Dedifferentiated amniotic fluid mesenchymal stem cell (primary cell): Measurements from ENCODE around the gene PITPNB.

Source experiments
- DNase-seq: peaks from one replicate; pipeline ENCODE4 v3.0.0-alpha.2; 2016; ENCODE audit errors: extremely low spot score

PITPNB gene

DNA sequence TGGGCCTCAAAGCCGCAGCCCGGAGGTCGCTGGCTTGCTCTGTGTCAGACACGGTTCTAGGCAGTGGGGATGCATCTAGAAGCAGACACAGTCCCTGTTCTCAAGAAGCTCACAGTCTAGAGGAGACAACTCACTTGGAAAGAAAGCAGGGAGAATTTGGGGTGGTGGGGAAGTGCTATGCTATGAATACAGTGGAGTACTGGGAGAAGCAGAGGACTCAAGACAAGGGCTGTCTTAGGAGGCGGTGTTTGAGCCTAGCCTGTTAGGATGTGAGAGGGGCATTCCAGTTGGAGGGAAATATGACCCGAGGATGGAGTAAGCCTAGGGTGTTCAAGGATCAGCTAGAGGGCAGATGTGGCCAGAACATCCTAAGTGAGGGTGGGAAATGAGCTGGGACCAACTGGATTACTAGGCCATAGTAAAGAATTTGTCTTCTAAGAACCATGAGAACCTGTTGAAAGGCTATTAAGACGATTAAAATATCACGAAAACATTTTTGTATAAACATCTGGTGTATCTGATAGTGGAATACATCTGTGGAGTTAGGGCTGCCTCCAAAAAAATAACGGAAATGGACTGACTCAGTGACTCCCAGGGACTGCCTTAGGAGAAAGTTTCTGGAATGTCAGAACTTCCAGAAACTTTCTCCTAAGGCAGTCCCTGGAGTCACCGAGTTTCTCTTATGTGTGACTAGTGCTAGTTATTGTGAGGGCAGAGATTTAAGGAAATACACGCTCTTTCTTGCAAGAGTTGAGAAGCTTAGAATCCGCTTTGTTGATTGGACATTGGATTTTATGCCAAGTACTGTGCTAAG, 1.1 kb upstream of the PITPNB start:
- peak; percentile 42 for DNase-seq

DNA sequence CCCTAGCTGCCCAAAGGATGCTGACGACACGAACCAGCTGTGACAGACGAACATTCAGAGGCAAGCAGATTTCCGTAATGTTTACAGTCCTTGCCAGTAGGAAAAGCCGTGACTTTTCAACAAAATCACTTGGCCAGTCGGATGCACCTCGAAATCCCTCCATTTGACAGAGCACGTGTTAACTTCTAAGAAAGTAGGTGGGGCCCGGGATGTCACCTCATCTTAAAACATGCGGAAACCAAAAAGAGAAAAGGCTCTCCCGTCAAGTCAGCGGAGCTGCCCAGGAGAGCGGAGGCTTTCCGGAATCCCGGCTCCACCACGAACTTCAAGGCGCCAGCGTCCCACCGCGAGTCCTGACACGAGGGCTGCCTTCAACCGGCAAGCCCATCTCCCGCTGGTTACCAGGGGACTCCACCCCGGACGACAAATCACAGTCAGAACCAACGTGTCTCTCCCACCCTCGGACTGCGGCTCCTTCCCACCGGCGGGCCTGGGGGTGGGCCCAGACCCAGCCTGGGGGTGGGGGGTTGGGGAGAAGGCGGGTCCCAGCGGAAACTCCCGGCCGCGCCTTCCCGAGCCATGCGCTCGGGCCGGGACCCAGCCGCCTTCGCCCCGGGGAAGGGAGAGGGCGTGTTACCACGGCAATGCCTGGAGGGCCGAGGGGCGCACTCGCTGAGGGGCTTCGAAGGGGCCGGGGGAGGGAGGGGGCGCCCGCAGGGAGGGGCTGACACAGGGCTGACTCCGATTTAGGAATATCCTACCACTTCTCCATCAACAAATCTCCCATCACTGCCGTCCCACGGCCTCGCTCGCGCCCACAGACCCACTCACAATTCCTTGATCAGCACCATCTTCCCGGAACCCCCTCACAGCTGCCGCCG, 475 bp downstream of the PITPNB start:
- no peak for DNase-seq

DNA sequence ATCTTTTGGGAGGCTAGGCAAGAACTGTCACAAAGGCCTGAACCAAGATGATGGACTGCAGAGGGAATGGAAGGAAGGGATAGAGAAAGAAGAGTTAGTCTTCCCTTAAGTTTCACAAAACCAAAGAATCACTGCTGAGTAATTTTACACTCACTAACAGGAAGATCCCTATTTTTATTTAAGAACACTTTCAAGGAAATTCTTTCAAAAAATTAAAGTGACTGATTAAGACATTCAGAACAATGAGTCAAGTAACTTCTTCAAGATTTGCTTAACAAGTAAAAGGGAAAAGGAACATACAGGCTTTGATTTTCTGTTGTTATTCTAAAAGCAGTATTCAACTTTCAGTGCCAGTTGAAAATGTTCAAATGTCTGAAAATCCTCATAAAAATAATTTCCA, 3.1 kb downstream of the PITPNB start:
- DNase-seq: no peak

DNA sequence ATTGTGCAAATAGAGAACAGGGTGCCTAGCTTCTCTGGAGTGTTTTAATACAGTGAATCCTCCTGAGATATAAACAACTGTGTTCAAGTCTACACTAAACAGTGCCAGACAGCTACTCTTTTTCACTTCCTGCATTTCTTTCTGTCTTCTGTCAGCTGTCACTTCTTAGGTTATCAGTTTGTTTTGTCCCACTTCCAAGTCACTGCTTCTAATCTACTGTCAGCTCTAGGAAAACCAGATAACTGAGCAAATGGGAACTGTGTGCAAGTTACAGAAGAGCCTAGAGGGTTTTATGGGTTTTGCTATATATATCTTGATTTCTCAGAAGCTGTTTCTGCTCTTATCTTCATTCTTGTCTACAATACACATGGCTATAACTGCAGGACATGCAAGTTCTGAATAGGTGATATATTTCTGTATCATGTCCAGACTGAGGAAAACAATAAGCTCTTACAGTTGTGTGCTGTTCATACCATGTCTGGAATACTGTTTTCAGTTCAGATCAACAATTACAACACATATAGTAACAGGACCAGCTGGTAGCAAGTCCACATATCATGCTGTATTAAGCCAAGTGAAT, 5.8 kb downstream of the PITPNB start:
- no peak for DNase-seq

DNA sequence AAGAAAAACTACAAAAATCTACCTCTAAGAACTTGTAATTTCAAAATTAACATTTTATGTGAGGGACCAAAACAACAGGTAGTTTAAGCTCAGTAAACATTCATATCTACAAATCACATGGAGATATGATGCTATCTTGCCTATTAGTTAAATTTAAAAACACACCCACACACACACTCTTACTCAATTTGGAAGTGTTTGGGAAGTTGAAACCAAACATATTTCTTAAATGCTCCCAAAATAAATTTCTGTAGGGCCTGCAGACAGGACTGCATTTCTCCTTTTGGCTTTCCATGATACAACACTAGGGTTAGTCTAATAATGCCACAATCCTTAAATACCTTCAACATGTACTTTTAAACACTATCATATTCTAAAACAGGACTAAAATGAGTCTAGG, 7.0 kb downstream of the PITPNB start:
- DNase-seq: no peak

DNA sequence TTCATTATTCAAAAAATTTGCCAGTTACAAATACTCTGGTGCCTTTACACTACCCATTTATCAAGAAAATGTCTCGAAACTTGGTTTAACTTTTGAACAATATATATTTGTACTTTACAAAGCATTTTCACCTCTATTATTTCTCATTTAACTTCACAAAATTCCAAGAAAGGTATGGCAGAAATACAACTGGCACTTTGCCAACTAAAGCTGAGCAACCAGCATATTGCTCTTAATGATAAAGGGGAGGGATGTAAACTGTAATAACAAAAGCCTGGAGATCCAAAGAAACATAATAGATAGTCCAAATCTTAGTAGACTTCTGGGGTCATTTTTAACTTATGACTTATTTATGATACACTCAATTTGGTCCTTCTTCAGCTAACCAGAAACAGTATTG, 7.7 kb downstream of the PITPNB start:
- no peak for DNase-seq

DNA sequence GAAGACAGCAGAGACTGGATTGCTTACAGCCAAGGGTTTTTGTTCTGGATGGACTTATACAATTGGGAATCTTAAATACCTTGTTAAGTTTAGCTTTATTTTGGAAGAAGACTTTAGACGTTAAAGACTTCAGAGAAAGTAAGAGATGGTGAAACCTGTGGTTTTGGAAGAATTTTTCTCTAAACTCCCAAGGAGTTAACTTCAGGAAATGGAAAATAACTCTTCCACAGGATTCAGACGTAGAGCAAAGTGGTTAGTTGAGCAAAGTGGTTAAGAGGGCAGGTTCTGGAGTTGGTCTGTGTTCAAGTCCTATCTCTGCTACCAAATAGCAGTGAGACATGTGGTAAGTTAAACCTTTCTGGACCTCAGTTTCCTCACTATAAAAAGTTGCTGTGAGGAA, 12.8 kb downstream of the PITPNB start:
- no peak for DNase-seq

DNA sequence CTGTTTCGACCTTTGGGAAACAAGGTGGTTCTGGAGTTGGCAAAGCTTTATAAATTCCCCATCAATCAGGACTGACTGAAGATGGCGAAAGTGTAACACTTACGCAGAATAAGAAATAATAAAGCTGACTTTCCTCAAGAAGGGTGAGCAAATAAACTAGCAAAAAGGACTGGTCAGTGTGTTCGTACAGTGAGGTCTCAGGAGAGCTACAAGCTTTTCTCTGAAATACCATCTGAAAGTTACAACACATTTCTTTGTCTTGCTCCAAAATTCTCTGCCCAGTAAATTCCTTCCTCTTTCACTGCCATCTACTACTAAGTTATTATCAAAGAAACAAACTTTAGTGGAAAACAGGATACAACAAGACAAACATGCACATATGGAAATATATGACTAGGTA, 13.4 kb downstream of the PITPNB start:
- no peak for DNase-seq

DNA sequence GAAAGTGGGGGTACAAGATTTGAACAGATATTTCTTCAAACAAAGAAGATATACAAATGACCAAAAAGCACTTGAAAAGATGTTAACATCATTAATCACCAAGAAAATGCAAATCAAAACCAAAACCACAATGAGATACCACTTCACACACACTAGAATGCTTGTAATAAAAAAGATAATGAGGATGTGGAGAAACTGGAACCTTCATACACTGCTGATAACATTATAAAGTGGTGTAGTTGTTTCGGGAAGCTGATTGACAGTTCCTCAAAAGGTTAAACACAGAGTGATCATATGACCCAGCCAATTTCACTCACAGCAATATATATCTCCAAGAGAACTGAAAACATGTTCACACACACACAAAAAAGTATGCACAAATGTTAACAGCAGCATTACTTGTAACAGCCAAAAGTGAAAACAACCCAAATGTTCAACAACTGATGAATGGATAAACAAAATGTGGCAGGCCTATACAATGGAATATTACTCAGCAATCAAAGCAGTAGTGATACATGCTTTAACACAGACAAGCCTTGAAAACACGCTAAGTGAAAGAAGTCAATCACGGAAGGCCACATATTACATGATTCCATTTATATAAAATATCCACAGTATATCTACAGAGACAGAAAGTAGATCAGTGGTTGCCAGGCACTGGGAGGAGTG, 15.1 kb downstream of the PITPNB start:
- no peak for DNase-seq

DNA sequence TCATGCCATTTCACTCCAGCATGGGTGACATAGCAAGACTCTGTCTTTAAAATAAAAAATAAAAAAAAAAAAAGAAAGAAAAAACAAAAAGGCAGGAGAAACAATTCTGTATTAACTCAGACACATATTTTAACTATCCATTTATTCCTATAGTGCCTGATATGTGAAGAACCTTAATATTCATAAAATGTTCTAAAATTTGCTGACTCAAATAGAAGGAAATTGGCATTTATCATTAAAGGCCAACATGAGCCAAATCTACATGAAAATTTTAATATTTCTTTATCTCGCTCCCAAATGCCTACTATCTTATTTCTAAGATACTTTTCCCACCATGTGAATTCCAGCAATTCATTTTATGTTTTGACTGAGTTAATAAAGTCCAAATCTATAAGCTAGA, 18.9 kb downstream of the PITPNB start:
- no peak for DNase-seq

DNA sequence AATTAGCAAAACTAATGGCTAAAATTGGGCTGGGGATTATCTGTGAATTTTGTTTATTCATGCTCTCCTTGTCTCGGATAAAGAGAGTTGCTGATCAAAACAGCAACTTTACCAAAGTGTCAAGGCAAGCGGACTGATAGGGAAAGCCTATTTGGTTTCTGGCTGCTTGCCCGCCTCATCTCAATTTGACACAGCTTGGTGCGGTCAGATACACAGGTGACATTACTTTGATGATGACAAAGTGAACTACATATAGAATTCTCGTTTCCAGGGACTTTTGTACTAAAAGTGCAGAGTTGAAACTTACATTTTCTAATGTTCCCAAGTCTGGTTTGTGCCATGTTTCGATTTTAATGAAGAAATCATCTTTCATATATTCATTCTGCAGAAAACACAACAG, 22.8 kb downstream of the PITPNB start:
- DNase-seq: no peak

DNA sequence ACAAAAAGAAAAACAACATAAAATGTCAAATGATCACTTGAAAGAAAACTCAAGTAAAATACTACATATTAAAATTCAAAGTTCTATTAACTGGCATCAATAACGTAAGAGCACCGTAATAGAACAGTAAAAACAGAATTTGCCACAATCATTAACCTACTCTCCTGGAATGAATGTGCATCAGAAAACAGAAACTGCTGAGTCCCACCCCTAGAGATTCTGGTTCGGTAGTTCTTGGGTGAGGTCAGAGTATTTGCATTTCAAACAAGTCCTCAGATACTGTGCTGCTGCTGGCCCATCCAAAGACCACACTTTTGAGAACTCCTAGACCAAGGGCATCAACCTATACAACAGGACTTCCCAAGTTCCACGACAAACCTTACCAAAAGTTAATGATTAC, 23.5 kb downstream of the PITPNB start:
- no peak for DNase-seq

DNA sequence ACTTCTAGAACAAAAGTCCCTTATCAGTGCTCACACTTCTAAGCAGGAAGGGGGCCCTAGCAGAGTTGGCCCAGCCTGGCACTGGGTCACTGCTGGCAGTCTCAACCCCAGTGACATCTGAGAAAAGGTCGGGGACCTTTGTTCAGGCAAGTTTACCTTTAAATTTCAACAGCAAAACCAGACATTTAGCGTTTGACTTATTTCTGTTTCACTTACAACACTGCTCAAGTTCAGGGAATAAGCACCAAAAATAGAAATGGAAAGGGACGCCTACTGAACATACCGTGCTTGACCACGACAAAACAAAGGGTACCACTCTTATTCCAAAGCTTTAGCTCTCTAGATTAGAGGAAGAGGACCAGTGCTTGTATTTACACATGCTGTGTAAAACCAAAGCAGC, 26.2 kb downstream of the PITPNB start:
- DNase-seq: no peak

DNA sequence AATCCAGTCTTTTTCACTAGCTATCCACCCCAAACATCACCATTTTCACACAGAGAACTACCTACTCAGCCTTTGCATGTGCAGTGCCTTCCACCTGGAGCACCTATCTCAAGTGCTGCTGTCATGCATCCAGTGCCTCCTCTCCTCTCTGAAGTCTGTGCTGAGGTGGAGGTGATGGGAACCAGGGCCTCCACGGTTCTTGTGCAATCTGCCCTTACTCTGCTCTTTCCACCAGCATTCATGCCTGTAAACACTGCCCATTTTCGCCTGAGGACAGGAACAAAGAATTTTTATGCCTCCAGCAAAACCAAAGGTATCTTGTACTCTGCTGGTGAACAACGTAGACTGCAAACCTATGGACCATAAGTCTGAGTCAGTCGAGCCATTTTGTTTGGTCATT, 27.0 kb downstream of the PITPNB start:
- no peak for DNase-seq

DNA sequence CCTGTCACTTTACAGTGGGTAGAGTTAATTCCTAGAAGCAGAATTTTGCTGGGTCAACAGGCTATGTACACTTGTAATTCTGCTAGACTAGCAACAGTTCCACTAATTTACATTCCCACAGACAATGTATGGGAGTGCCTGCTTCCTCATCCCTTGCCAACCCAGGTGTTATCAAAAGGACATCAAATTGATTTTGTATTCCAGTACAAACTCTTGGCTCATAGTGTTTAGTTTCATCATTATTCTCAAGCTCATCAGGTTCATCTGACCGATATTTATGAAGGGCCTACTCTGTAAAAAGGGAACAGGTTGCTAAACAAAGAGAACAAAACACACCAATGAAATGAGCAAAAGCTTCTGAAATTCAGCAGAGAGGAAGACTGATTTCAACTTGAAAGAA, 30.7 kb downstream of the PITPNB start:
- no peak for DNase-seq

DNA sequence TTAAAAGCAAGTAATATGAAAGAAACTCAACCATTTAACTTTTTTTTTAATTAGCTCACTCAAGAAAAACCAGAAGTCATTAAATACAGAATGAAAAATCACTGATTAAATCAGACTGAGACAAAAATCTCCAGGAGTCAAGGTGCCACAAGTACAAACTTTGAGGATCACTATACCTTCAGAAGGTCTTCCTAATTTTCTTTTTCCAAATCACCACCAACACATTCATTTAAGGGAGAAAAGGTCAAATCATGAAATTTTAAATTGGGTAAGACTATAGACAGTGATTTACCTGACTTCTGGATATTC, 32.3 kb downstream of the PITPNB start:
- no peak for DNase-seq

DNA sequence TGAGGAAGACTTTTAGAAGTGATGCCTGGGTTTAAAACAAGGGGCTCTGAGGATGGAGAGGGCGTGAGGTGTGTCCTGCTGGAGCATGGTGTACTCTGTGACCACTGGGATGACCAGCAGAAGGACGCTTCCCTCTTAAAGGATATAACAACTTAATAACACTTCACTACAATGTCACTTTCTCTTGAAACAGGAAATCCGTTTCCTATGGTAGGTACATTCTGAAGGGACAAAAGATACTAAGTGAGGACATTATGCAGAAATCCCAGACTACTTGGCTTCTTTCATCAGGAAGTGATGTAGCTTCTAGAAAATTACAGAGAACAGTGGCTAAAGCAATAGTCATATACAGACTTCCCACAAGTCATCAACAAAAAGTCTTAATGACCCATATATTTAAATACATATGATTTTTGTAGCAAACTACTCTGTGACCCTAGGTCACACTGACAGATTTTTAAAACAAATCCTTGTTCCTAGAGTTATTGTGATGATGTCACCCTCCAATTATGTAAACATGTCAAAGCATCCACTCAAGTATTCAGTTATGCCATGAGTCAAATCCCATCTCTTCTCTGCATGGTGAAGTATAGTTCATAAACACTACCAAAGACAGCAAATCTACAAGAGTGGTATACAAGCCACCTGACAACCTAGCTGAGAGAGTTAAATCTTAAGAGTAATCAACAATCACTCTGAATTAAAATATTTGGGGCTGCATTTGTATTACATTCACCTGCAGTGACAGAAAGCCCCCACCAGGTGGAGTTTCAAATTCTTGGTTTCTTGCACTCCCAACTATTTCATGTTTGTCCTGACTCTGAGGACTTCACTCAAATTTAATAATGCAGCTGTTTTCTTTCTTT, 32.8 kb downstream of the PITPNB start:
- peak; percentile 59 for DNase-seq

DNA sequence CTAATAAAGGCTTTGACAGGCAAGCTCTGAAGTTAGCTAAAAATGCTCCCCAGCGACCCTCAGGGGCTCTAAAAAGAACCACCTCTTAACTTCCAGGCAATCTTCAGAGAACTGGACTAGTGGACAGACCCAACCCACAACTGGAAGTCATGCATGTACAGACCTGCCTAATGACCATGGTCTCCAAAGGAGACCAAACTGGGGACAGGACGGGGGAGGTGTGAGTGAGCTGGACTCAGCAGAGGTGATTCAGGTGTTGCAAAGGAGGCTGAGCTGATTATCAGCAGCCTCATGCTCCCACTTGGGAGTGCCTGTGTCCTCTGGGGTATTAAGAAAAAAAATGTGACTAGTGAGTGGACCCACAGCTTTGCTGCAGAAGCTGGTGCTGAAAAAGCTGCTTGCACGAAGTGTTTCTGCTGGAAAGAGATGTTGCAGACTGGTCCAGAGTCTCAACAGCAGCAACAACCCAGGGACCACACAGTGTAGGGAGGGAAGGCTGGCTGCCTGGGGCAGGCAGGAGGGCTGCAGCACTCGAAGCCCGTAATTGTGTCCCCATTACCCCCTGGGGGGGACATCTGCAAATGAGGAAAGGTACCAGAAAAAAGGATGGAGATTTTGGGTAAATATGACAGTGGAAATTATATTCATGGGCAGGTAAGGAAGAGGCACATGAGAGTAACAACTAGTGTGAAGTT, 35.3 kb downstream of the PITPNB start:
- no peak for DNase-seq

DNA sequence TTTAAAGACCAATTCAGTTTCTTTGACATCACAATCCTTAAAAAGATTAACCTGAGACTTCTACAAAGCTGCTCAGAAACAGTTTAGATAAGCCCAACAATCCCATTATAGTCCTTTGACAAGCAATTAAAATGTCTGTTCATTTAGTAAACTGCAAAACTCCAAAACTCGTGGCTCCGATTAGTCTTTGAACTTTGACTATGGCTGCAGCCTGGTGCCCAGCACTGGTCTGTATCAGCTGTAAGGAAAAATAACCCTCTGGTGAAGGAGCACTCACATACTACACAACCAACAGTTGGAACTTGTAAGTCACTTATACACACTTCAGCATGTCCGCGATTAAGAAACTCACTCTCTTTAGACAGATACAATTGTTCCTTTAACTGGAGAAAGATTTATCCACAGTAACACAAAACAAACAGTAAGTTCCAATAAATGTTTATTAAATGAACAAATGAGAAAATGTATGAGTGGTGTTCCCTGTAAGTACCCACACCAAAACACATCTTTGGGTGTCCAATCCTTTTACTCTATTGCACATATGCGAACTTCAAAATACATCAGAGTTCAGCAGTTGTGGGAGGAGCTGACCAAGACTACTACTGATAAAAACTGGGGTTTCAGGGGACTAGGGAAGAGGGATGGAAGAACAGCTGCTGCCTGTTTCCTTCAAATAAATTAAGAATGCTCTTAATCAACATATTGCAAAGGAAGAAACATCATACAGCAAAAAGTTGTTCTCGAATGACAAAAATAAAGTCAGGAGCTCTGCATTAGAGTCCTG, 36.4 kb downstream of the PITPNB start:
- no peak for DNase-seq

DNA sequence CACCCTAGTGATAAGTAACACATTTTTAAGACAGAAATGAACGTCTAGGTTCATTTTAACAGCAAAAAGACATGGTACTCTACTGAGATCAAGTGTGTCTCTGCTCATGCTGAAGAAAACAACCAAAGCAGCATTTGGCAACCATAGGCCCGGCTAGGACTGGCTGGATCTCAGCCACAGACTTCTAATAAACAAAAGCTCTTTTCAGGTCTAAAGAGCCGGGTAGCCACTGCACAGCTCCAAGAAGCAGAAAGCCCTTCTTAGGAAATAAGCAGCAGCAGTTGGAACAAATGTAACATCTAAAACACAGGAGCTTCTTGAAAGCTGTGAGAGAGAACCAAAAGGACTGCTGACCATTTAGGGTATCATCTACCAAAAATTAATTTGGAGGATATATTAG, 37.6 kb downstream of the PITPNB start:
- DNase-seq: no peak
